GM03348 (cell line): ENCODE results near the gene MYO3B.
"Not testable (repeated sequence)": the region's sequence is repeated elsewhere in the genome, so short reads cannot be mapped to it uniquely, and the experiment has no call there.

Experiments used
- DNase-seq: peaks from one replicate; pipeline ENCODE4 v3.0.0; 2012; ENCODE audit warnings: low spot score

Gene MYO3B

GRCh38 chr2:170566138-170566537, 388.2 kb downstream of the MYO3B start:
- no peak for DNase-seq

DNA sequence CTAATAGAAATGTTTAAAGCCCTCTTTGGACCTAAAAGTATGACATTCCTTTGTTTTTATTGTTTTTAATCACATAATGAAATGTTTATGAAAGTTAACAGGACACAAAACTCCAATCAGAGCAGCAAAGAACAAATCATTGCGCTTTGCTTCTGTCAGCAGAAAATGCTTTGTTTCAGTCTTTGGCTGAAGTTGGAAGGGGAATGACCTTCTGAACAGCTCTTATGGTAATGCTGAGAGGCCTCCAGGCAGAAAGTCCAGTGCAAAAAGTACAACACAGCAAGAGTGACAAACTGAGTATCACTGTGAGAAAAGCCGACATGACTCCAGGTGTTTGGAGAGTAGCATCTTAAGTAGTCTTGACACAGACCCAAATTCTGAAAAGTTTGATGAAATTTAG, 389.5 kb downstream of the MYO3B start:
- DNase-seq: no peak

- no peak for DNase-seq
These were observed 390.6 kb downstream of the MYO3B start for GRCh38 chr2:170568511-170568910.

GRCh38 chr2:170571612-170572011, 393.7 kb downstream of the MYO3B start:
- DNase-seq: no peak

DNA sequence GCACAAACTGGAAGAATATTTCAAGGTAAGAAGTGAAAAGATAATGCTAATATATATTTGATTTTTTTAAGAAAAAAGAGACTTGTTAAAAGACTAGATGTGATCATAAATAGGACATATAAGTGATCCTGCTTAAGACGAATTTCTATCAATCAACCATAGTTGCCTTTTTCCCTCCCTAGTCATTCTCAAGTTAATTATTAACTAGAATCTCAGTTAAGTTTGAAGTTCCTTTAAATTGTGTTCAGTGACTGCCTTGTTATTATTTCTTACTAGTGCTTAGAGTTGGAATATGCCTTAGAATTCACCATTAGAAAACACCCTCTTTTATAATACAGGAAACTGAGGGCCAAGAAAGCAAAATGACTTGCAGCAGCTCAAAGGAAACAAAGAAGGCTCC, 395.7 kb downstream of the MYO3B start:
- no peak for DNase-seq

- DNase-seq: no peak
These were observed 398.3 kb downstream of the MYO3B start for GRCh38 chr2:170576296-170576695.

DNA sequence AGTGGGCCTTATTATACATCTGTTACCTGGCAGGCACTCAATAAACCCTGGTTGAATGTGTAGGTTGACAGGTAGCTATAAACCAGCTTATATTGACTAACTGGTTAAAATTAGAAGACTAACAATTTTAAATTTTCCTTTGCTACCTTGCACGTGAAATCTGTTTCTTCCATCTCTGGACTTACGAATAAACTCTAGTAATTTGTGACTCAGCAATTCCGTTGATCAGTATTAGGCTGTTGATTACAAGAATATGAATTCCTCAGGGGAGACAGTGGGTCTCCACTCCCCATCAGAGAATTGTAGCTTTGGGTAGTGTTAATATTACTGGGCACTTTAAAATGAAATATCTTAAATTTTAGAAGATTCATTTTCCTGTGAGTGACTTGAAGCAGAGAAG, 399.4 kb downstream of the MYO3B start:
- no peak for DNase-seq

GRCh38 chr2:170578606-170579005, 400.7 kb downstream of the MYO3B start:
- no peak for DNase-seq

- no peak for DNase-seq
These were observed 401.6 kb downstream of the MYO3B start for GRCh38 chr2:170579511-170579910.

DNA sequence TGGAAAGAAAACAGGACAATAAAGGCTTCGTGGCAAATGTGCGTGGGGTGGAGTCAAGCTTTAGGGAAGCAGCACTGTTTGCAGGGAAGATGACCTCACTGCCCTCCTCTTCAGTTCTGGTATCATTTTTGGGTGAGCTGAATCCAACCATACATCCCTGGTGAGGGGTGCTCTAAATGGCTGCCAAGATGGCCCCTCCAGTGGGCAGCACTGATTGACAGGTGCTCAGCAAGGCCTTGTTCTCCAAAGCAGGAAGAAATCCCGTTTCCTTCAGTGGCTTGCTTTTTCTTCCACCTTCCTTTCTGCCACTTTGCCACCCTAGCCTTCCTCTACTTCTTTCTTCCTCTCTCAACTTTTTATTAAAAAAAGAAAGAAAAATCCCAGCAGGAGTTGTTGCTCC, 404.4 kb downstream of the MYO3B start:
- DNase-seq: no peak

DNA sequence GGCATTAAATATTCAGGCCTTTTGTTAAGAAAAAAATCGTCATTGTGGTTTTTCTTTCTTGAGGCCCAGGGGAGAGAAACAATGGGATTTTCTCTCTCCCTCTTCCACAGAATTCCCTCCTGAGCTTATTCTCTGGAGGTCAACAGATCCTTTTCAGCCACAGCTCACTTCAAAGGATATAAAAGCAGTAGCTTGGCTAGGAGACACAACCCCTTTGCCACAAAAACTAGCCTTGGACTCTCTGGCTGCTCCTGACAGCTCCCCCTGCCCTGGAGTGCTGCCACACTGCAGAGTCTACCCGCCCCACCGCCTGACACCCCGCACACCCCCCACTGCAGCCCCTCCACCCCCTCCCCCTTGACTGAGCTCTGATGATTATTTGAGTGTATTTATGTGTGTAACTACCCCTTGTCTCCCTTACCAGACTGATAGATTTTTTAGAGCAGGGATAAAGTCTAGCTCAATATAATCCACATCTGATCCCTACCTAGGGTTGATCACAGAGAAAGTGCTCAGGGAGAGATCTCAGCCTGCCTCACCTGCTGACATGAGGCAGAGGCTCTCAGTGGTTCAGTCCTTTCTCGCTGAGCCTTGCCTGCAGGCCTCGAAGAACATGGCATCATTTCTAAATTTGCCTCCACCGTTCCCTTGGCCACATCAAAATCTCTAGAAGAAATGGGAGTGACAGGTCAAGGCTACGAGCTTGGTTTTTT, 405.0 kb downstream of the MYO3B start:
- DNase-seq: no peak

DNA sequence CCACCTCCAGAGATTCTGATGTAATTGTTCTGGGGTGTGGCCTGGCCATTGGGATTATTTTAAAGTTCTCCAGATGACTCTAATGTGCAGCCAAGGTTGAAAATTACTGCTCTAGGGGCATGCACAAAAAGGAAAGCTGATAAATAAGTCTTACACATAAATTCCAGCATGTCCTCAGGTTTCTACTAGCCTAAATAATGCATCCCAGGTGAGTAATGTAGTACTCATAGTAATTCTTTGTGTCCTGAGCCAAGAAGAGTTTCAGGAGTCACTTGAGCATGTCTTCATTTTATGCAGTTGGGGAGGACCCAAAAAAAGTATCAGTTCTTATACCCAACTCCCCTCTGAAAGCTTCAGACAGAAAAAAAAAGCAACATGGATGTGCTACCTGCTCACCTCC, 407.1 kb downstream of the MYO3B start:
- DNase-seq: no peak

DNA sequence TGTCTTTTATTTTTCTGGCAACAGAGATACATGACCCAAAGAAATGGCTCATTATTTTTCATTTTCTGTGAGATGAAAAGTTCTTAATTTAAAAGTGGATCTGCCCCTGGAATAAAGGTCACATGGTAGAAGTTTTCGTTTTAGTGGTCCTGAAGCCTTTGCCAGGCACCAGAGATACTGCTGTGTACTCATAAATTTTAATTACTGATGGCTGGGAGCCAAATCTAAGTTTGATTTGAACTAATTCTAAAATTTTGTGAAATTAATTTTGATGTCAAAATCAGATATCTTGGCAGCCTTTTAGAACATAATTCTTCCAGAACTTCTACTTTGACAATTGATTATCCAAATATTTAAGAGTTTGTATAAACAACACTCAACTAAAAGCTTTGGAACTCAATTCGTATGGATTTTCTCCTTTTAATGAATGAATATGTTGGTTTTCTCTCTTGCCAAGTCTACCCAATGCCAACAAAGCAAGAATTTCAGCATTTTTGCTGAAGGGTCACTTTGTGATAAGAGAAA, 408.7 kb downstream of the MYO3B start:
- no peak for DNase-seq

DNA sequence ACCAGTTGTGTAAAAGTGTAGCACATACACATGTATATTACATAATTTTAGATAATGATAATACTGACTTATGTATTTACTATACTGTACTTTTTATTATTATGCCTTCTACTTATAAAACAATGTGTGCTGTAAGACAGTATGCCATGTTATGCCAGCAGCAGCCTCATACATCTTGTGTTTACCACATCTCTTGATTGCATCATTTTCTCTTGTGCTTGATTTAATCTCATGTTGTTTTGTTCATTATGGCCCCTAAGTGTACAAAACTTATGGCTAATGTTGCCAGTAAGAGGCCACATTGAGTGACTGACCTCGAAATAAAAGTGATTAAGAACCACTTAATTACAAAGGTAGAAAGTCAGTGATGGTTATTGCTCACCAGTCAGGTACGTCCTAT, 409.2 kb downstream of the MYO3B start:
- DNase-seq: no peak

GRCh38 chr2:170587922-170588321, 410.0 kb downstream of the MYO3B start:
- DNase-seq: no peak

- DNase-seq: no peak
These were observed 410.8 kb downstream of the MYO3B start for GRCh38 chr2:170588729-170589128.

DNA sequence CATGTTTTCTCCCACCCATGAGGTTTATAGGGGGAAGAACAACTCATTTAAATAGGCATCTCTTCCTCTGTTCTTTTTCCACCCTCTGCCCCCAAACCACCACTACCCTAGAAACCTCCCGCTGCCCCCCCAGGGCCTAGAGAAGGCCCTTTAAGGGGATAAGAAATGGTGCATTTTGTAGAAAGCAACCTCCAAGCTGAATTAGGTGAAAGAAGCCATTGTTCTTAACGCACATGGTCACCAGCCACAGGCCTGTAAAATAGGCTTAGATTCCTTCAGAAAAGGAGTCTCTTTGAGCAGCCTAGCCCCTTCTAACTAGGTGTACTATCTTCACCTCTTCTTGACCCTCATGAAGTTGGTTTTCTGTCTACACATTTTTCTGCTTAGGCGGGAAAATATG, 418.6 kb downstream of the MYO3B start:
- DNase-seq: no peak

GRCh38 chr2:170598067-170598395, 420.1 kb downstream of the MYO3B start:
- no peak for DNase-seq

GRCh38 chr2:170601489-170601888, 423.5 kb downstream of the MYO3B start:
- DNase-seq: no peak

DNA sequence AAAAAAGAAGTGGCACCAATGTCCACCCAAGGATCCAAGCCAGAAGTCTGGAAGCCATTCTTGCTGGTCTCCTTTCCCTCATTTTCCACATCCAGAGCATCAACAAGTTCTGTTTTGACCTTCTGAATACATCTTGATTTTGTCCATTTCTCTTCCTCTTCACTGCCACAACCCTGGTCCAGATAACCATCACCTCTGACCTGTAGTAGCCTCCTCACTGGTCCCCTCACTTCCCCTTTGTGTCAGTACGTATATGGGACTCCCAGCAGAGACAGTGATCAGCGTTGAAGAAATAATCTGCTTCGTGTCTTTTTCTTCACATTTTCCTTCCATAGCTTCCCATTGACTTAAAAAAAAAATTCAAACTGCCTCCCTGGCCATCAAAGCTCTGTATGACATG, 427.9 kb downstream of the MYO3B start:
- no peak for DNase-seq

- DNase-seq: no peak
These were observed 429.2 kb downstream of the MYO3B start for GRCh38 chr2:170607171-170607570.

DNA sequence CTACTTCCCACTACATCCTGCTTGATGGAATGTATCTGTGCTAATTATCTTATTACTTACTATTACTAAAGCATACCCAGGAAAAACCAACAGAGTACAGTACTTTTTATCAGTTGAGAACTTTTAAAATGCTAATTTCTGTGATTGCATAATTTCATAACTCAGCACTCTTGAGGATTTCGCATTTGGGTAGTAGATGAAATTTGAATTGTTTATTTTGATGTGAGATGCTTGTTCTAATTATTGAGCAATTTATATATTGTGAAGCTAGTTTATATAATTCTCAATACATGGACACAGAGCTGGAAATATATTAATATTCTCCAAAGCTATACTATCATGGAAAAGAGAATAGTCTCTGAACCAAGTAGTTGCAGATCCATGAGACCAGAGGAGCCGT, 432.7 kb downstream of the MYO3B start:
- no peak for DNase-seq

GRCh38 chr2:170618948-170619347, 441.0 kb downstream of the MYO3B start:
- not testable (repeated sequence) for DNase-seq

- DNase-seq: not testable (repeated sequence)
These were observed 457.1 kb downstream of the MYO3B start for GRCh38 chr2:170635094-170635493.
